GM12892 (cell line): Measurements from ENCODE around the gene UVRAG.
"Not testable (repeated sequence)": the region's sequence is repeated elsewhere in the genome, so short reads cannot be mapped to it uniquely, and the experiment has no call there.

ENCODE experiments used
- DNase-seq: peaks from one replicate; pipeline ENCODE4 v3.0.0; 2011; ENCODE audit not compliant: insufficient read length
- FAIRE-seq: peaks from 2 replicates; lab custom pipeline; 2011; peaks lifted over from hg19 to GRCh38; lab: Jason Lieb, UNC
- POLR2A ChIP-seq: IDR thresholded peaks from 2 replicates; pipeline ENCODE4 v1.6.1; 2011; ENCODE audit warnings: low read depth, low read length, control low read depth
- POLR2AphosphoS5 ChIP-seq: IDR thresholded peaks from 2 replicates; pipeline ENCODE4 v1.6.1; 2011; ENCODE audit warnings: low read depth, low read length, control low read depth
- TAF1 ChIP-seq: IDR thresholded peaks from 2 replicates; pipeline ENCODE4 v1.6.1; 2011; ENCODE audit warnings: low read depth, mild to moderate bottlenecking, control low read depth, low read length, borderline replicate concordance

Gene UVRAG

GRCh38 chr11:75874684-75875341 lies 59.8 kb downstream of the UVRAG start:
- FAIRE-seq = peak; percentile 67
- TF ChIP-seq TAF1 = no peak
- no peak for TF ChIP-seq POLR2A
- TF ChIP-seq POLR2AphosphoS5 = no peak
- no peak for DNase-seq

- not testable (repeated sequence) for DNase-seq, FAIRE-seq
Observed at GRCh38 chr11:75877327-75877726, 62.3 kb downstream of the UVRAG start.

- DNase-seq, FAIRE-seq: not testable (repeated sequence)
Observed at GRCh38 chr11:75877931-75878330, 62.9 kb downstream of the UVRAG start.

- TF ChIP-seq TAF1 = no peak
- no peak for TF ChIP-seq POLR2A
- TF ChIP-seq POLR2AphosphoS5 = no peak
- FAIRE-seq (no peak), DNase-seq (no peak)
Observed at GRCh38 chr11:75878933-75879332, 63.9 kb downstream of the UVRAG start.

- peak; percentile 24 for FAIRE-seq
- DNase-seq = no peak
- no peak for TF ChIP-seq TAF1
- no peak for TF ChIP-seq POLR2A
- no peak for TF ChIP-seq POLR2AphosphoS5
Observed at GRCh38 chr11:75879737-75880136, 64.7 kb downstream of the UVRAG start.

- DNase-seq, FAIRE-seq: not testable (repeated sequence)
Observed at GRCh38 chr11:75880343-75880742, 65.3 kb downstream of the UVRAG start.

- DNase-seq = no peak
- no peak for FAIRE-seq
- no peak for TF ChIP-seq POLR2AphosphoS5
Observed at GRCh38 chr11:75884321-75884720, 69.3 kb downstream of the UVRAG start.

- FAIRE-seq = peak; percentile 78
- TF ChIP-seq TAF1 (no peak), POLR2AphosphoS5 (no peak), POLR2A (no peak)
- DNase-seq = no peak
Observed at GRCh38 chr11:75888416-75888815, 73.4 kb downstream of the UVRAG start.

- DNase-seq = no peak
- FAIRE-seq = peak; percentile 93
- TF ChIP-seq POLR2A (no peak), POLR2AphosphoS5 (no peak), TAF1 (no peak)
Observed at GRCh38 chr11:75891947-75892739, 77.1 kb downstream of the UVRAG start.

GRCh38 chr11:75893251-75893650 lies 78.2 kb downstream of the UVRAG start:
- TF ChIP-seq TAF1 = no peak
- TF ChIP-seq POLR2AphosphoS5 = no peak
- TF ChIP-seq POLR2A = no peak
- FAIRE-seq = no peak
- DNase-seq = no peak

- no peak for DNase-seq
- TF ChIP-seq TAF1 (no peak), POLR2A (no peak), POLR2AphosphoS5 (no peak)
- no peak for FAIRE-seq
Observed at GRCh38 chr11:75894036-75894585, 79.1 kb downstream of the UVRAG start.

GRCh38 chr11:75896843-75897419 lies 81.9 kb downstream of the UVRAG start:
- FAIRE-seq (peak; percentile 63), DNase-seq (no peak)

More at GRCh38 chr11:75896843-75897419, 81.9 kb downstream of the UVRAG start:
- TF ChIP-seq POLR2AphosphoS5 = no peak
- no peak for TF ChIP-seq TAF1
- no peak for TF ChIP-seq POLR2A
